ENCODE measurements around the gene SLC35F1.

- TF ChIP-seq CTCF (IDR thresholded peaks at IDR 0.05; ENCODE audit: poor library complexity), result no peak
- TF ChIP-seq EZH2 (IDR thresholded peaks at IDR 0.05; ENCODE audit: borderline replicate concordance), result no peak
- no peak for TF ChIP-seq EZH2phosphoT487 (IDR thresholded peaks at IDR 0.05; ENCODE audit: low read depth, severe bottlenecking, unreplicated experiment)
These were observed 190.5 kb downstream of the SLC35F1 start for GRCh38 chr6:118097576-118097975.

Data from hepatocyte (in vitro differentiated cells).